ENCODE results near the gene FAM200A. TPM values are rescaled to one million over a fixed set of nuclear protein-coding genes. Genes with fewer than 3 reads are reported as not detected.
"Not testable (repeated sequence)": the region's sequence is repeated elsewhere in the genome, so short reads cannot be mapped to it uniquely, and the experiment has no call there.

Gene FAM200A
- total RNA-seq, 4 donors from 2014 or later = 2.8 to 5.8 (median 3.3) TPM

DNA sequence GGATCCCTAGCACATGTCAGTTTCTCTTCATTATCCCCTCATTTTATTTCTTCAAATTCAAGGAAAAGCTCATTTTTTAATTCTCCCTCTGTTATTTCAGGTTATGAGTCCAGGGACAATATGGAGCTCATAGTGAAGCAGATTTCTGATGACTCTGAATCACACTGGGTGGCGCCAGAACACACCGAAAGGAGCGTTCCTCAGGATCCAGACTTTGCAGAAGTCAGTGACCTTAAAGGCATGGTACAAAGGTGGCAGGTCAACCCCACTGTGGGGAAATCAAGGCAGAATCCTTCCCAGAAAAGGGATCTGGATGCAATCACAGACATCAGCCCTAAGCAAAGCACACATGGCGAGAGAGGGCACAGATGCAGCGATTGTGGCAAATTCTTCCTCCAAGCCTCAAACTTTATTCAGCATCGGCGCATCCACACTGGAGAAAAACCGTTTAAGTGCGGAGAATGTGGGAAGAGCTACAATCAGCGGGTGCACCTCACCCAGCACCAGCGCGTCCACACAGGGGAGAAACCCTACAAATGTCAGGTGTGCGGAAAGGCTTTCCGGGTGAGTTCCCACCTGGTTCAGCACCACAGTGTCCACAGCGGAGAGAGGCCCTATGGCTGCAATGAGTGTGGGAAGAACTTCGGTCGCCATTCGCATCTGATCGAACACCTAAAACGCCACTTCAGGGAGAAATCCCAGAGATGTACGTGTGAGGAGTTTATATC is 26.0 kb downstream of the FAM200A start:
- no peak for ATAC-seq (ENCODE audit: low FRiP score)
- TF ChIP-seq, protein P1, sequence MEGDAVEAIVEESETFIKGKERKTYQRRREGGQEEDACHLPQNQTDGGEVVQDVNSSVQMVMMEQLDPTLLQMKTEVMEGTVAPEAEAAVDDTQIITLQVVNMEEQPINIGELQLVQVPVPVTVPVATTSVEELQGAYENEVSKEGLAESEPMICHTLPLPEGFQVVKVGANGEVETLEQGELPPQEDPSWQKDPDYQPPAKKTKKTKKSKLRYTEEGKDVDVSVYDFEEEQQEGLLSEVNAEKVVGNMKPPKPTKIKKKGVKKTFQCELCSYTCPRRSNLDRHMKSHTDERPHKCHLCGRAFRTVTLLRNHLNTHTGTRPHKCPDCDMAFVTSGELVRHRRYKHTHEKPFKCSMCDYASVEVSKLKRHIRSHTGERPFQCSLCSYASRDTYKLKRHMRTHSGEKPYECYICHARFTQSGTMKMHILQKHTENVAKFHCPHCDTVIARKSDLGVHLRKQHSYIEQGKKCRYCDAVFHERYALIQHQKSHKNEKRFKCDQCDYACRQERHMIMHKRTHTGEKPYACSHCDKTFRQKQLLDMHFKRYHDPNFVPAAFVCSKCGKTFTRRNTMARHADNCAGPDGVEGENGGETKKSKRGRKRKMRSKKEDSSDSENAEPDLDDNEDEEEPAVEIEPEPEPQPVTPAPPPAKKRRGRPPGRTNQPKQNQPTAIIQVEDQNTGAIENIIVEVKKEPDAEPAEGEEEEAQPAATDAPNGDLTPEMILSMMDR (IDR thresholded peaks at IDR 0.05) = no peak
- DNase-seq (ENCODE audit: low spot score) = no peak

DNA sequence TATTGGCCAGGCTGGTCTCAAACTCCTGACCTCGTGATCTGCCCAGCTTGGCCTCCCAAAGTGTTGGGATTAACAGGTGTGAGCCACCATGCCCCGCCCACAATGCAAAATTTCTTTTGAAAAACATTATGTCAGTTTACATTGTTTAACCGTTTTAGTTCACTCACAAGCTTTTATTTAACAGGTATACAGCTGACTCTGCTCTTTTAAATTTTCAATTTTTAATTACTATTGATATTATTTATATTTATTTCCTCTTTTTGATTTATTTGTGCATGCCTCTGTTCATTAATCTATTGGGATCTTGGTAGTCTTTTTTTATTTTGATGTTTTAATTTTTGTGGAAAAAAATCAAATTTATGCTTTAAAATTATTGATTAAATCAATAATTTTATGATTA is 30.5 kb downstream of the FAM200A start:
- ATAC-seq (ENCODE audit: low FRiP score) = no peak
- DNase-seq (ENCODE audit: low spot score) = no peak
- TF ChIP-seq, protein P1 (IDR thresholded peaks at IDR 0.05) = no peak

DNA sequence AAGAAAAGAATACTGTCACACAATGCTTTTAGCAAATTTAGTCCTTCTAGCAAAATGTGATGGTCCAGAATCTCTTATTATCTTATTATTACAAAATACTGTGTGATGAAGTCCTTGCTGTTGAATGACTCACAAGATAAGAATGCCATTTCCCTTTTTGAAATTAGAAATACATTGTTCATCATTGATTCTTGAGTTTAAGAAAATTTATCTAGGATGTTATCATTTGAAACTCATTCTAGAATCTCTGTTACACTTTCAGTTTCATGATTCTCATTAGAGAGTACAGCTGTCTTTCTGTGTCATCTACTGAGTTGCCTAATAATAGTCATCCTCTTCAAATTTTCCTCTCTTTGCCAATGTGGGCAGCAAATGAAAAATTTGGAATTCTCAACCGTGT is 37.9 kb downstream of the FAM200A start:
- DNase-seq (ENCODE audit: low spot score) = no peak
- TF ChIP-seq, protein P1 (IDR thresholded peaks at IDR 0.05) = no peak
- peak; percentile 48 for ATAC-seq (ENCODE audit: low FRiP score)

DNA sequence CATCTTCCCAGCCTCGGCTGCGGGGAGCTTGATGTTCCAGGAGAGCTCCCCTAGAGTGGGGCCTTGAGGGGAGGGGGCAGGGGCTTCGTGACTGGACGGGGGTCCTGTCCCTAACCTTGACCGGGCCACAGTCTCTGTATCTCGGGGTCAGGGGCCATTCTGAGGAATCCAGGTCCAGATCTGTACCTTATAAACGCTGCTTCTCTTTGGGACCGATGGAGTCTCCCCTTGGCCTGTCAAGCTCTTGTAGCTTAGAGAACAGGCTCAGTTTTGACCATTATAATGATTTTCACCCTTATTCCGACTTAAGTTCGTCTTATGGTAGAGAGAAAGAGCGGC is 46.6 kb downstream of the FAM200A start:
- ATAC-seq (ENCODE audit: low FRiP score) (no peak), DNase-seq (ENCODE audit: low spot score) (no peak)
- TF ChIP-seq, protein P1 (IDR thresholded peaks at IDR 0.05) = no peak

DNA sequence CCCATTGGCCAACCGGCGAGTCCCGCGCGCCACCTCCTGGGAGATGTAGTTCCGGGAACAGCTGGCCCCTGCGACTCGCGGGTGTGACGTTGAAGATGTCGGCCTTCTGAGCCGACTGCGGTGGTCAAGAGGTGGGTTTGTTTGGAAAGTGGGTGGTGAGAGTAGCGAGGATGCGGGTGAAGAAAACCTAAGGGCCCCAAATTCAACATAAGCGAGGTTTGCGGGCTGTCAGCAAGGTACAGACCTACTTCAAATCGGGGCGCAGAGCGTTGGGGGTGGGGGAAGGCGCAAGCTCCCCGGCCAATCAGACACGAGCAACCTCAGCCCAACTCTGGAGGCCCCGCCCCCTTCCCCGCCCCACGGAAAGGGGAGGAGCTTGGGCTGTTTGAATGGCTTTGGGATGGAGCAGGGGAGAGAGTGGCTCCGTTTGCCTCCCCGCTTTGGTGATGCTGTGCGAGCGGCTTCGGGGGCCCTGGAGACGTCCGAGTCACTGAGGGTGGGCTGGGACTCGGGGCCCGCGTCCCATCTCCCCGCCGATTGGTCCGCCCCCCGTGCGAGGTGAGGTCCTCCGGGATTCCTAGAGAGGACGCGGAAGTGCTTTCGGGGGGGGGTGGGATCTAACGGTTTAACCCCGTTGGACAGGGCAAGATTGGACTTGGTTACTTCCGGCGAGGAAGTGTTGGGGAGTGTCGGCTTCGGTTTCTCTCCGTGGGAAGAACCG is 47.2 kb downstream of the FAM200A start, which contains the start of gene ZKSCAN5:
Gene ZKSCAN5 (plus strand): TSS at position 60 of the 721 bp plus-strand sequence. CDS start 1,383 bp downstream, outside the sequence.
- DNase-seq (ENCODE audit: low spot score) = peak; percentile 96
- ATAC-seq (ENCODE audit: low FRiP score) = peak; percentile 95
- TF ChIP-seq, protein P1 (IDR thresholded peaks at IDR 0.05) = no peak

DNA sequence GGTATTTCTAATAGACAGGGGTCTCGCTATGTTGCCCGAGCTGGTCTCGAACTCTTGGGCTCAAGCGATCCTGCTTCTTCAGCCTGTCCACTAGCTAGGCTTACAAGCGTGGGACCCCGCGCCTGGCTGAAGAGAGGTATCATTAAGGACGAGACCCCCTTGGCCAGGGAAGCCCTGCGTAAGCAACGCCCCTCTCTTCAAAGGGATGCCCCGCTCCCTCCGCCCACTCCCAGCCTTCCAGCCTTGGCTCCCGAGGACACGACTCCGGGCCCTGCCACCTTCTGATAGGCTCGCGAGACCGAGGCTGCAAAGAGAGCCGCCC is 47.7 kb downstream of the FAM200A start:
- DNase-seq (ENCODE audit: low spot score) (no peak), ATAC-seq (ENCODE audit: low FRiP score) (no peak)
- TF ChIP-seq, protein P1 (IDR thresholded peaks at IDR 0.05) = no peak

DNA sequence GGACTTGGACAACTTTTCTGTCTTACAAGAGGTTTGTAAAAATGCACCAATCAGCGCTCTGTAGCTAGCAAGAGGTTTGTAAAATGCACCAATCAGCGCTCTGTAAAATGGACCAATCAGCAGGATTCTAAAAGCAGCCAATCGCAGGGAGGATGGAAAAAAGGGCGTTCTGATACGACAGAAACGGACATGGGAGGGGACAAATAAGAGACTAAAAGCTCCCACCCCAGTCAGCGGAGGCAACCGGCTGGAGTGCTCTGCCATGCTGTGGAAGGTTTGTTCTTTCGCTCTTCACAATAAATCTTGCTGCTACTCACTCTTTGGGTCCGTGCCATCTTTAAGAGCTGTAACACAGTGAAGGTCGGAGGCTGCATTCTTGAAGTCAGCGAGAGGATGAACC is 50.7 kb downstream of the FAM200A start:
- DNase-seq (ENCODE audit: low spot score); ATAC-seq (ENCODE audit: low FRiP score): not testable (repeated sequence)

Measured in omental fat pad (tissue), 4 donors.